ENCODE data around the gene CACNA1C. TPM values are rescaled to one million over a fixed set of nuclear protein-coding genes. Genes with fewer than 3 reads are reported as not detected.

CACNA1C gene
- total RNA-seq, 1 experiment from 2014 or later = 1.1 TPM

GRCh38 chr12:2397356-2398045 lies 344.7 kb downstream of the CACNA1C start:
- Histone ChIP-seq H2BK12ac (ENCODE audit: insufficient read length, low read depth, low read length) (no peak overlapping the region), H3K27ac (ENCODE audit: insufficient read length, low read depth, low read length) (no peak overlapping the region), H4K8ac (replicated peaks; ENCODE audit: insufficient read length, low read depth, low read length) (no peak overlapping the region), H2BK120ac (ENCODE audit: low read depth, low read length, poor library complexity, severe bottlenecking) (no peak overlapping the region), H3T11ph (ENCODE audit: low read length) (no peak overlapping the region), H3K18ac (ENCODE audit: insufficient read length, low read depth, low read length) (no peak overlapping the region), H2AFZ (ENCODE audit: low read length) (no peak overlapping the region), H3K14ac (ENCODE audit: insufficient read depth, low read length) (no peak overlapping the region; the same call in 1 of the 2 replicates), H3K4me1 (ENCODE audit: insufficient read depth, low read length) (no peaks in the 10 kb centered on the region), H3K27me3 (ENCODE audit: insufficient read depth, low read length) (no peaks in the 10 kb centered on the region), H3K9me3 (ENCODE audit: control insufficient read depth, low read depth, low read length) (no peaks in the 10 kb centered on the region), H2BK15ac (ENCODE audit: low read depth, low read length) (no peak overlapping the region), H2BK20ac (ENCODE audit: low read depth, low read length, poor library complexity, severe bottlenecking) (no peak overlapping the region), H3K56ac (ENCODE audit: insufficient read length, low read depth, low read length) (no peak overlapping the region), H4K20me1 (ENCODE audit: control insufficient read depth, insufficient read depth, insufficient read length) (no peaks in the 10 kb centered on the region), H4K91ac (ENCODE audit: insufficient read length, low read depth, low read length) (no peak overlapping the region), H2AK5ac (ENCODE audit: insufficient read length, low read length) (no peak overlapping the region), H3K9ac (ENCODE audit: extremely low read depth, insufficient read length, low read length) (no peak overlapping the region), H2BK5ac (ENCODE audit: insufficient read length, low read length) (no peak overlapping the region), H3K23me2 (ENCODE audit: insufficient read length, low read depth, low read length, poor library complexity, severe bottlenecking) (no peaks in the 10 kb centered on the region), H3K4me2 (ENCODE audit: insufficient read depth, insufficient read length, low read length) (no peak overlapping the region), H3K79me1 (ENCODE audit: insufficient read depth, low read depth, low read length, poor library complexity, severe bottlenecking) (no peaks in the 10 kb centered on the region), H3K79me2 (ENCODE audit: insufficient read depth, low read length) (no peaks in the 10 kb centered on the region), H3K4ac (ENCODE audit: low read depth, low read length) (no peak overlapping the region), H3K23ac (ENCODE audit: insufficient read length, low read depth, low read length) (no peak overlapping the region), H4K5ac (ENCODE audit: insufficient read length, low read depth, low read length) (no peak overlapping the region)
- WGBS (ENCODE audit: extremely low coverage, insufficient read length, low lambda C conversion rate) = no CpG with 5 or more reads among the region's 11 CpGs
- Mint-ChIP-seq H3K9me3 (no peaks in the 10 kb centered on the region), H3K4me1 (peaks cover 2 to 7% of the 10 kb centered on the region in 2 experiments; a peak in 2 of 4 replicates), H3K4me3 (no peak overlapping the region), H3K27me3 (ENCODE audit: low read depth) (no peaks in the 10 kb centered on the region), H3K27ac (no peak overlapping the region; a peak in 1 of 7 replicates), H3K36me3 (ENCODE audit: insufficient read depth in 1 of 3, low read depth in 3 of 3) (no peaks in the 10 kb centered on the region)
- TF ChIP-seq CTCF (conservative IDR thresholded peaks at IDR 0.05) = no peak
- no peak for DNase-seq

Data from H9 (cell line).